ENCODE data around the gene GOPC. TPM values are rescaled to one million over a fixed set of nuclear protein-coding genes. Genes with fewer than 3 reads are reported as not detected.

The GOPC gene
- total and polyA plus RNA-seq, 2 experiments from 2014 or later = 15.5 to 26.4 TPM

GRCh38 chr6:117557951-117558350 lies 44.4 kb downstream of the GOPC start:
- no peak overlapping the region for H3K4me2 ChIP-seq
- ATAC-seq (no peak), DNase-seq (ENCODE audit: low spot score) (no peak)
- H3K9me2 ChIP-seq (ENCODE audit: insufficient read depth) = no peaks in the 10 kb centered on the region
- no peak overlapping the region for H3K4me3 ChIP-seq
- H3K9me3 Mint-ChIP-seq = no peaks in the 10 kb centered on the region
- H3K27me3 Mint-ChIP-seq (ENCODE audit: insufficient read depth, low read depth, poor library complexity) = no peaks in the 10 kb centered on the region
- H3K27ac Mint-ChIP-seq = no peak overlapping the region; the same call in 1 of the 2 replicates
- H3K36me3 ChIP-seq (ENCODE audit: insufficient read depth) = no peaks in the 10 kb centered on the region
- H3F3A ChIP-seq (replicated peaks; ENCODE audit: low read depth) = no peaks in the 10 kb centered on the region
- H3K36me3 Mint-ChIP-seq (ENCODE audit: low read depth) = peaks cover under 1% of the 10 kb centered on the region; the same call in 2 of the 3 replicates
- TF ChIP-seq CTCF (conservative IDR thresholded peaks at IDR 0.05; ENCODE audit: low read depth in 2 of 2) = no peak
- TF ChIP-seq ZNF114 (CRISPR knock-in tag; IDR thresholded peaks at IDR 0.05) = no peak
- no peak for TF ChIP-seq EZH2phosphoT487 (IDR thresholded peaks at IDR 0.05; ENCODE audit: unreplicated experiment)
- TF ChIP-seq POLR2AphosphoS5 (IDR thresholded peaks at IDR 0.05; ENCODE audit: low read depth) = no peak
- TF ChIP-seq ZNF331 (CRISPR knock-in tag; IDR thresholded peaks at IDR 0.05; ENCODE audit: low read depth) = no peak
- no peak for TF ChIP-seq NANOG (IDR thresholded peaks at IDR 0.05; ENCODE audit: borderline replicate concordance)
- TF ChIP-seq CREB1 (CRISPR knock-in tag; IDR thresholded peaks at IDR 0.05; ENCODE audit: low read depth) = no peak
- no peak for TF ChIP-seq STAT1 (IDR thresholded peaks at IDR 0.05; ENCODE audit: unreplicated experiment)
- no peak for TF ChIP-seq EZH2 (IDR thresholded peaks at IDR 0.05; ENCODE audit: low read depth, unreplicated experiment)
- TF ChIP-seq ZNF462 (CRISPR knock-in tag; IDR thresholded peaks at IDR 0.05) = no peak
- TF ChIP-seq ETS1 (IDR thresholded peaks at IDR 0.05) = no peak
- TF ChIP-seq REST (IDR thresholded peaks at IDR 0.05; ENCODE audit: unreplicated experiment) = no peak
- no peak for TF ChIP-seq JUNB (IDR thresholded peaks at IDR 0.05; ENCODE audit: unreplicated experiment)
- H3K79me2 ChIP-seq (replicated peaks; ENCODE audit: insufficient read depth) = no peaks in the 10 kb centered on the region
- no peaks in the 10 kb centered on the region for H3K27me3 ChIP-seq (ENCODE audit: insufficient read depth)
- H2AFZ ChIP-seq = no peak overlapping the region
- H3K27ac ChIP-seq (ENCODE audit: low read depth) = no peak overlapping the region
- H4K20me1 ChIP-seq (replicated peaks; ENCODE audit: insufficient read depth) = no peaks in the 10 kb centered on the region
- H3K4me3 Mint-ChIP-seq = no peak overlapping the region
- H3K4me1 Mint-ChIP-seq = no peaks in the 10 kb centered on the region
- H3K4me1 ChIP-seq (ENCODE audit: insufficient read depth) = no peaks in the 10 kb centered on the region
